ENCODE data around the gene TMED6. TPM values are rescaled to one million over a fixed set of nuclear protein-coding genes. Genes with fewer than 3 reads are reported as not detected.
A peak's percentile ranks its signal among the peaks of the same experiment; 100 is the strongest.
"Not testable (repeated sequence)": the region's sequence is repeated elsewhere in the genome, so short reads cannot be mapped to it uniquely, and the experiment has no call there.

Gene TMED6
- total RNA-seq, 2 experiments from 2014 or later: 1.4 to 1.8 TPM

GRCh38 chr16:69378760-69379159, 27.2 kb upstream of the TMED6 start:
- H3K27me3 Mint-ChIP-seq (ENCODE audit: low read depth): no peaks in the 10 kb centered on the region
- CTCF ChIA-PET: interaction anchor here (0.6 to 1.8 kb wide), 2 partner anchors 155 to 376 kb away, joined by 3 to 5 read pairs; partner anchors contain the start of gene NOB1
- no peak for DNase-seq
- ATAC-seq: no peak
- H3K4me1 Mint-ChIP-seq (ENCODE audit: low read depth): peaks cover 18% of the 10 kb centered on the region
- POLR2A ChIA-PET: no interaction called here
- no peaks in the 10 kb centered on the region for H3K9me3 Mint-ChIP-seq (ENCODE audit: insufficient read depth)
- no peak overlapping the region for H3K4me3 Mint-ChIP-seq
- no peak overlapping the region for H3K27ac Mint-ChIP-seq
- peaks cover 58% of the 10 kb centered on the region for H3K36me3 Mint-ChIP-seq (ENCODE audit: low read depth)

GRCh38 chr16:69378036-69378435, 26.4 kb upstream of the TMED6 start:
- no peak for DNase-seq
- Mint-ChIP-seq H3K27me3 (ENCODE audit: low read depth) (no peaks in the 10 kb centered on the region), H3K36me3 (ENCODE audit: low read depth) (peaks cover 57% of the 10 kb centered on the region), H3K4me3 (no peak overlapping the region), H3K9me3 (ENCODE audit: insufficient read depth) (no peaks in the 10 kb centered on the region), H3K27ac (peak overlapping the region; percentile 8), H3K4me1 (ENCODE audit: low read depth) (peaks cover 12% of the 10 kb centered on the region)
- ATAC-seq: no peak
- ChIA-PET CTCF (interaction anchor here (0.6 kb wide), 1 partner anchor 156 kb away, joined by 3 read pairs; no protein-coding TSS in a partner anchor), POLR2A (no interaction called here)

- H3K27me3 Mint-ChIP-seq (ENCODE audit: low read depth): no peaks in the 10 kb centered on the region
- H3K27ac Mint-ChIP-seq: no peak overlapping the region
- peaks cover 9% of the 10 kb centered on the region for H3K4me1 Mint-ChIP-seq (ENCODE audit: low read depth)
- ATAC-seq (no peak), DNase-seq (no peak)
- H3K9me3 Mint-ChIP-seq (ENCODE audit: insufficient read depth): no peaks in the 10 kb centered on the region
- H3K36me3 Mint-ChIP-seq (ENCODE audit: low read depth): peaks cover 55% of the 10 kb centered on the region
- POLR2A ChIA-PET: no interaction called here
- no peak overlapping the region for H3K4me3 Mint-ChIP-seq
- CTCF ChIA-PET: interaction anchor here (1.4 kb wide), 1 partner anchor 8 kb away, joined by 3 read pairs; no protein-coding TSS in a partner anchor
Observed at GRCh38 chr16:69376393-69377059, 24.9 kb upstream of the TMED6 start.

GRCh38 chr16:69373019-69373418, 21.4 kb upstream of the TMED6 start:
- no peak for DNase-seq
- Mint-ChIP-seq H3K4me1 (ENCODE audit: low read depth) (peaks cover 15% of the 10 kb centered on the region), H3K27me3 (ENCODE audit: low read depth) (no peaks in the 10 kb centered on the region), H3K27ac (peak overlapping the region; percentile 13), H3K36me3 (ENCODE audit: low read depth) (peaks cover 54% of the 10 kb centered on the region), H3K9me3 (ENCODE audit: insufficient read depth) (no peaks in the 10 kb centered on the region), H3K4me3 (no peak overlapping the region)
- ChIA-PET POLR2A (no interaction called here), CTCF (interaction anchor here (1.7 kb wide), 1 partner anchor 23 kb away, joined by 6 read pairs; no protein-coding TSS in a partner anchor)
- no peak for ATAC-seq

- POLR2A ChIA-PET: no interaction called here
- CTCF ChIA-PET: no interaction called here
- H3K36me3 Mint-ChIP-seq (ENCODE audit: low read depth): peaks cover 61% of the 10 kb centered on the region
Observed at GRCh38 chr16:69371564-69371963, 20.0 kb upstream of the TMED6 start.

GRCh38 chr16:69368866-69369265, 17.3 kb upstream of the TMED6 start:
- H3K36me3 Mint-ChIP-seq (ENCODE audit: low read depth): peaks cover 66% of the 10 kb centered on the region
- CTCF ChIA-PET: no interaction called here
- POLR2A ChIA-PET: no interaction called here

More at GRCh38 chr16:69371564-69371963, 20.0 kb upstream of the TMED6 start:
- peaks cover 15% of the 10 kb centered on the region for H3K4me1 Mint-ChIP-seq (ENCODE audit: low read depth)
- ATAC-seq (no peak), DNase-seq (no peak)
- H3K9me3 Mint-ChIP-seq (ENCODE audit: insufficient read depth): no peaks in the 10 kb centered on the region
- no peak overlapping the region for H3K27ac Mint-ChIP-seq
- H3K27me3 Mint-ChIP-seq (ENCODE audit: low read depth): no peaks in the 10 kb centered on the region
- H3K4me3 Mint-ChIP-seq: no peak overlapping the region

GRCh38 chr16:69367980-69368379, 16.4 kb upstream of the TMED6 start:
- Mint-ChIP-seq H3K36me3 (ENCODE audit: low read depth) (peaks cover 66% of the 10 kb centered on the region), H3K27ac (no peak overlapping the region), H3K27me3 (ENCODE audit: low read depth) (no peaks in the 10 kb centered on the region), H3K4me1 (ENCODE audit: low read depth) (peaks cover 15% of the 10 kb centered on the region), H3K9me3 (ENCODE audit: insufficient read depth) (no peaks in the 10 kb centered on the region), H3K4me3 (no peak overlapping the region)
- ATAC-seq: no peak
- ChIA-PET CTCF (no interaction called here), POLR2A (no interaction called here)
- DNase-seq: no peak

More at GRCh38 chr16:69368866-69369265, 17.3 kb upstream of the TMED6 start:
- Mint-ChIP-seq H3K27ac (no peak overlapping the region), H3K4me3 (no peak overlapping the region), H3K9me3 (ENCODE audit: insufficient read depth) (no peaks in the 10 kb centered on the region), H3K4me1 (ENCODE audit: low read depth) (peaks cover 15% of the 10 kb centered on the region), H3K27me3 (ENCODE audit: low read depth) (no peaks in the 10 kb centered on the region)
- ATAC-seq (no peak), DNase-seq (no peak)

- CTCF ChIA-PET: no interaction called here
- Mint-ChIP-seq H3K27me3 (ENCODE audit: low read depth) (no peaks in the 10 kb centered on the region), H3K4me1 (ENCODE audit: low read depth) (peaks cover 5% of the 10 kb centered on the region), H3K4me3 (no peak overlapping the region), H3K36me3 (ENCODE audit: low read depth) (peaks cover 60% of the 10 kb centered on the region), H3K9me3 (ENCODE audit: insufficient read depth) (no peaks in the 10 kb centered on the region), H3K27ac (no peak overlapping the region)
- DNase-seq (no peak), ATAC-seq (no peak)
- POLR2A ChIA-PET: no interaction called here
Observed at GRCh38 chr16:69366431-69366830, 14.8 kb upstream of the TMED6 start.

- no peaks in the 10 kb centered on the region for H3K9me3 Mint-ChIP-seq (ENCODE audit: insufficient read depth)
- ATAC-seq: no peak
- ChIA-PET POLR2A (no interaction called here), CTCF (no interaction called here)
- H3K36me3 Mint-ChIP-seq (ENCODE audit: low read depth): peaks cover 63% of the 10 kb centered on the region
- no peak overlapping the region for H3K27ac Mint-ChIP-seq
- no peak for DNase-seq
- H3K4me3 Mint-ChIP-seq: no peak overlapping the region
- H3K27me3 Mint-ChIP-seq (ENCODE audit: low read depth): no peaks in the 10 kb centered on the region
- peaks cover 4% of the 10 kb centered on the region for H3K4me1 Mint-ChIP-seq (ENCODE audit: low read depth)
Observed at GRCh38 chr16:69365901-69366300, 14.3 kb upstream of the TMED6 start.

GRCh38 chr16:69364088-69364487, 12.5 kb upstream of the TMED6 start:
- H3K4me3 Mint-ChIP-seq: no peak overlapping the region
- CTCF ChIA-PET: no interaction called here
- DNase-seq (no peak), ATAC-seq (no peak)
- no peaks in the 10 kb centered on the region for H3K27me3 Mint-ChIP-seq (ENCODE audit: low read depth)
- no peaks in the 10 kb centered on the region for H3K4me1 Mint-ChIP-seq (ENCODE audit: low read depth)
- H3K27ac Mint-ChIP-seq: no peak overlapping the region
- peaks cover 52% of the 10 kb centered on the region for H3K36me3 Mint-ChIP-seq (ENCODE audit: low read depth)
- POLR2A ChIA-PET: interaction anchor here (0.7 kb wide), 1 partner anchor 296 kb away, joined by 3 read pairs; no protein-coding TSS in a partner anchor
- no peaks in the 10 kb centered on the region for H3K9me3 Mint-ChIP-seq (ENCODE audit: insufficient read depth)

- H3K4me3 Mint-ChIP-seq: no peak overlapping the region
Observed at GRCh38 chr16:69363281-69363717, 11.7 kb upstream of the TMED6 start.

GRCh38 chr16:69360070-69360469, 8.5 kb upstream of the TMED6 start:
- CTCF ChIA-PET; H3K4me3 Mint-ChIP-seq; DNase-seq; H3K4me1 Mint-ChIP-seq (ENCODE audit: low read depth); H3K27me3 Mint-ChIP-seq (ENCODE audit: low read depth); H3K27ac Mint-ChIP-seq; H3K9me3 Mint-ChIP-seq (ENCODE audit: insufficient read depth); POLR2A ChIA-PET; ATAC-seq: not testable (repeated sequence)
- H3K36me3 Mint-ChIP-seq (ENCODE audit: low read depth): peaks cover 40% of the 10 kb centered on the region

More at GRCh38 chr16:69363281-69363717, 11.7 kb upstream of the TMED6 start:
- ChIA-PET CTCF (no interaction called here), POLR2A (no interaction called here)
- Mint-ChIP-seq H3K36me3 (ENCODE audit: low read depth) (peaks cover 46% of the 10 kb centered on the region), H3K9me3 (ENCODE audit: insufficient read depth) (no peaks in the 10 kb centered on the region), H3K27me3 (ENCODE audit: low read depth) (no peaks in the 10 kb centered on the region), H3K4me1 (ENCODE audit: low read depth) (no peaks in the 10 kb centered on the region), H3K27ac (no peak overlapping the region)
- ATAC-seq (no peak), DNase-seq (no peak)

Data from activated CD8-positive, alpha-beta T cell treated with anti-CD3 and anti-CD28 coated beads, Interleukin-2, amount 10 ng/mL, durations not matched to agents 7 days and 5 days (primary cell).